CD4-positive, alpha-beta T cell treated with Interleukin-15 for 1 hour (primary cell): Measurements from ENCODE around the gene HLA-DMA.

ENCODE experiments used
- DNase-seq: peaks from one replicate; pipeline ENCODE4 v3.0.0-alpha.2; 2020

HLA-DMA gene

DNA sequence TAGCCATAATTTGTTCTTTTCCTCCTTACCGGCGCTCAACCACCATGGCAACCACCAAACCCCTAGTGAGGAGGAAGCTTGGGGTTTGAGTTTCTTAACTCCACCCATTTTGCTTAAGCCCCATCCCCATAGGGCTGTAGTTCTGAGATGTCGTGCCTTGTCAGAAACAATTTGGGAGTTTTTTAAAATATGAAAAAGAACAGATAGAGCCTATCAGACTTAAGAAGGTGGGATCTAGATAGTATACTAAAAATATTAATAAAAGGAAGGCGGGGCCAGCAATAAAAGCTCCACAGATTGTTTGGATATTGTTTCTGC, 21.1 kb upstream of the HLA-DMA start:
- DNase-seq: peak; percentile 37

GRCh38 chr6:32973144-32974015, 20.5 kb upstream of the HLA-DMA start:
- peak; percentile 81 for DNase-seq

DNA sequence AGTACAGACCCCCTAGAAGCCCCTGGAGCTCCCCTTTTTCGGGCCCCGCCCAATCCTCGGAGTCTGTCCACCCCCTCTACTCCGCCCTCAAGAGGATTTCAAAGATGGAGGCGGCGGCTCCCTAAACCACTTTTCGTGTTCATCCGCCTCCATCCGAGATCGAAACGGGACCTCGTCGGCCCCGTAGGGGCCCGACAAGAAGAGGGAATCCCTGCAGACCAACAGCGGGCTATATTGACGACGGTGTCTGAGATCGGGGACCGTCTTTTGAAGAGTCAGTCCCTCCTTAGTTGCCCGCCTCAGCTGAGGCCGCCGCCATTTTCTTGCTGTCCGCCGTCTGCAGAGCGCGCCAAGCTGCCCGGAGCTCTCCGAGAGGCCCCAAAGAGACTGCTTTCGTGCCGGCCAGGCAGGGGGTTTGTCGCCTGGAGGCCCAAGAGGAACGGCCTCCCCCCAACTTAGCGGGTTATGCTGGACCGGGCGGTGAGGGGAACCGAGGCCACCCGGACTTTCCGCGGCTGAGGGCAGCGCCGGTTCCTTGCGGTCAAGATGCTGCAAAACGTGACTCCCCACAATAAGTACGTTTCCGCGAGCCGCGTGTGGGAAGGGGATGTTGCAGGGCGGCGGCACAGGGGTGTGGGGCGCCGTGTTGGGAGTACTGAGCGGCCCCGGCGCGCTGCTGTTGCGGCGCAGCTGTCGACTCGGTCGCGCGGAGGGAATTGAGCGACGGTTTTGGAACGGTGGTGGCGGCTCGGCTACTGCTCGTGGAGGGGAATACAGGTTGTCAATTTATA, 19.7 kb upstream of the HLA-DMA start:
- peak; percentile 66 for DNase-seq

DNA sequence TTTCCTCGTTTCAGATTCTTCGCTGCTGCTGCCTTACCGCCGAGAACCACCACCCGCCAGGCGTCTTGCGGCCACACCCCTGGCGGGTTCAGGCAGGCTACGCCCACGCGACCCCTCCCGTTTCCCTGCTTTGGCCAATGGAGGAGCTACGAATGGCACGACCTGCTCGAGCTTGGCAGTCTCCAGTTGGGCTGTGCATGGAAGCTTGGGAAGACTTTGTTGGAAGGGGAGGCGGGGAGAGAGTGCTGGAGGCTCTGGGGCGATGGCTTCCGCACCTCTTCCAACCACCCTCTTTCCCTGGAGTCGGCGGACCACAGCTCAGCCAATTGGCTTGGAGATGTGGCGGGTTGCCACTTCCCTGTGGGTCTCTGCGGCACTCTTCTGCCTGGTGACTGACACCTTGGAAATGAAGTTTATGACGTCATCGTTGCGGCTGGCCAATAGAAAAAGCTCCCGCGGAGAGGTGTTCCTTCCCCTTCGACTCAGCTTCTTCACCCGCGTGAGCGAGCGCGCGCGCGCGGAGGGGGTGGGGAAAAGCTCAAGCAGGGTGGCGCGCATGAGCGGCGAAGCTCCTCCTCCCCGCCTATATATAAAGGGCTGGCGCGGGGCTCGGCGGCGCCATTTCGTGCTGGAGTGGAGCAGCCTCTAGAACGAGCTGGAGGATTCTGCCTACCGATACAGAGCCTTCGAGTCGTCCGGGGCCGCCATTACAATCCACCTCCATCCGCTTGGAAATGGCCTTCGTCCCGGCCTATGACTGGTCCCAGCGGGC, 18.9 kb upstream of the HLA-DMA start:
- DNase-seq: peak; percentile 100

DNA sequence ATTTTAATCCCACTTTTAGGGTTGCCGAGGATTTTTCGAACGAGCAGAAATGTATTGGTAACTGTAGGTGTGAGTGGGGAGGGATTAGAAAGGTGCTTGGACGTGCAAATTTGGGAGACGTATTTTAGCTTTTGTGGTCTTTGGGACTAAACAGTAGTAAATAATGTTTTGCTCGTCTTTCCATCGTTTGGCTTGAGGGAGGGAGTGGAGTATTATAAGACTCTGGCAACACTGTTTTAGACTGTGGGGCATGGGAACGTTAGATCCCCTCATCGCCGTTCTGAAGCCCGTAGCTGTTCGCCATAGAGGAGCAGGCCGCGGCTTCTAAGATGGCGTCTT, 18.3 kb upstream of the HLA-DMA start:
- no peak for DNase-seq

DNA sequence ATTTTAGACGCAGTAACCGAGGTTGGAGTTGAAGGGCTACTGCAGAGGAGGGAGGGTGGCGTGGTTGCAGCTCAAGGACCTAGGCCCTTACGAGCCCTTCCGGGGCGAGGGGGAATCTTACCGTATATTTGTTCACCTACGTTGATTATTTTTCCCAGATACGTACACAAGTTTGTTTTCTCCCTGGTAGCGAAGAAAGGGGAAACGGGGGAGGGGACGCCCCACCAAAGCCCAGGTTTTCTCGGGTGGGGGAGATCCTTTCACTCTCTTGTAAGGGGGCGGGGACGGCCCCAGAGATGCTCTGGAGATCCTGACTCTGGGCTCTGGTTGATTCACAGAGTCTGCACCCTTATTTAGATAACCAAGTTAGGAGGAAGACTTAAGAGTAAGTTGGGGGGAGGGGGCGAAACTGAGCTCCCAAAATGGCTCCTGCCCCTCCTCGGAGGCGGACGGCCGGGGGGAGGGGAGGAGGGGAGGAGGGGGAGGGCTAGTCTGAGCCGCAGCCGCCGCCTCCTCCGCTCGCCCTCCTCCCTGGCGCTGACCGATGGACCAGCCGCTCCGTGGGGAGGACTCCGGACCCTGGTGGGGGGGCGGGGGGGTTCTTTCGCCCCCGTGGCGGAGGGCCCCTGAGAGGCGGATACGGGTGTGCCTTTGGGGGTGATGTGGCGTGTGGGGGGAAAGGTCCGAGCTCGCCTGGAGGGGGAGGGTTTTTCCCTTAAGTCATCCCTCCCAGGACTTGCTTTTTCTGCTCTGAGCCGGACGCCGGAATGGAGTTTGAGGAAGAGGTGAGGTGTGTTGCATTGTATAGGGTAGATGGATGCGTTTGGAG, 17.7 kb upstream of the HLA-DMA start:
- peak; percentile 84 for DNase-seq

DNA sequence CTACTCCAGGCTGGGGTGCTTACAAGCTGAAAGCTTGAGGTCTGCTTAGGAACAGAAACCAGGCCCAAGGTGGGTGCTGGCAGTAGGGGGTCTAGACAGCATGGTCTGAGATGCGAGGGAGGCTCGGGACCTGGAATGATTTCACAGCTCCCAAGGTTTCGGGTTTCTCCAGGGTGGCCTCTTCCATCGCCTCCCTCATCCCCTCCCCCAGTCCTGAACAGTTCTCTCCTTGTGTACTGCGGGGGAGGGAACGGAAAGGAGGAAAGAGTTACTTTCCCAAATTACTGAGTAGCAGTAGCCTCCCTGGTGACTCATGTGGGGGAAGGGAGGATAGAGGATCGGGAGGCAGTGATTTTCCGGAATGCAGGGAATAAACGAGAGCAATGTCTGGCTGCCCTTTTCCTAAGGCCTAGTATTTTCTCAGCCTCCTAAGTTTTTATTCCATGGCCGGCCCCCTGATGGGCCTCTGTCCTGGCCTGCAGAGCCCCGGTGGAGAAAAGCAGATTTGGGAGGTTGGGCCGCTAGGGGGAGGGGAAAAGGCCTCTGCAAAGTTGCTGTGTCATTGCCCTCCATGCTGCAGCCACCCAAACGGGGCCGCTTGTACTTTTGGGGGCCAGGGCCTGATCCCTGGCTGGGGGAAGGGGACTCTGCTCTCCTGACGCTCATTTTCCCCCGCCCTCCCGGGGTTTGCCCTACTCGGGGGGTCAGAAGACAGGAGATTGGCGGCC, 17.0 kb upstream of the HLA-DMA start:
- DNase-seq: peak; percentile 72

- DNase-seq: peak; percentile 67
These were observed 16.2 kb upstream of the HLA-DMA start for GRCh38 chr6:32968867-32969684.

DNA sequence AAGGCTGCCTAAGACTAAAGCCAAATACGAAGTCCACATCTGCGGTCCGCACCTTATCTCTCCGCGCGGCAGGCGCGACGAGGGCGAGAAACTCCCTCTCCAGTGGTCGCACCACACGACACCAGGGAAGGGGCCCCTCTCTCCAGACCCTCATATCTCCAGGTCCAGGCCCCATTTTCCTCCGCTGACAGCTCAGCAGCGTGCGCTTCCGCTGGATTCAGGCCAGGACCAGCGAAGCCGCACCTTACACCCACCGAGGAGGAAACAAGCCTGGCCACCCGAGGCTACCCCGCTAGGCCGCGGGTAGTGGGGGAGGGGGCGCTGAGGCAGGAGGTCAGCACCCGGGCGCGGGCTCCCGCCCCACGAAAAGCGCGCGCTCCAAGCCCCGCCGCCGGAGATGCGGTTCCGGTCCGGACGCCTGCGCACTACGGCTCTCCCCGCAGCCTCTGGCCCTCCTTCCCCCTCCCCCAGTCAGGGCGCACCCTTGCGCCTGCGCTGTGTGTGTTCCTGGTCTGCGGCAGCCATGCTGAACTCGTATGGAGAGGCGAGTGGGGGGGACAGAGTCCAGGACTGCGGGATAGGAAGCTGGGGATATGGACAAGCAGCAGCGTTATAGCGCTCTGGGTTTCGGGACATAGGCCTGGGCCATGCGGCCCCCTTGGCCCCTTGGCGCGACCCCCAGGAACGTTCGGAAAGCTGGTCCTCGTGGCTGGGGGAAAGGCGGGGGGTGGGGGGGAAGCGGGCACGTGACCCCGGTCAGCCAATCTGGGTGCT, 15.4 kb upstream of the HLA-DMA start, which contains the start of gene BRD2:
BRD2 (plus strand) TSS at position 502 of the 774 bp plus-strand sequence. CDS start 4,305 bp downstream, outside the sequence.
- DNase-seq: peak; percentile 98

DNA sequence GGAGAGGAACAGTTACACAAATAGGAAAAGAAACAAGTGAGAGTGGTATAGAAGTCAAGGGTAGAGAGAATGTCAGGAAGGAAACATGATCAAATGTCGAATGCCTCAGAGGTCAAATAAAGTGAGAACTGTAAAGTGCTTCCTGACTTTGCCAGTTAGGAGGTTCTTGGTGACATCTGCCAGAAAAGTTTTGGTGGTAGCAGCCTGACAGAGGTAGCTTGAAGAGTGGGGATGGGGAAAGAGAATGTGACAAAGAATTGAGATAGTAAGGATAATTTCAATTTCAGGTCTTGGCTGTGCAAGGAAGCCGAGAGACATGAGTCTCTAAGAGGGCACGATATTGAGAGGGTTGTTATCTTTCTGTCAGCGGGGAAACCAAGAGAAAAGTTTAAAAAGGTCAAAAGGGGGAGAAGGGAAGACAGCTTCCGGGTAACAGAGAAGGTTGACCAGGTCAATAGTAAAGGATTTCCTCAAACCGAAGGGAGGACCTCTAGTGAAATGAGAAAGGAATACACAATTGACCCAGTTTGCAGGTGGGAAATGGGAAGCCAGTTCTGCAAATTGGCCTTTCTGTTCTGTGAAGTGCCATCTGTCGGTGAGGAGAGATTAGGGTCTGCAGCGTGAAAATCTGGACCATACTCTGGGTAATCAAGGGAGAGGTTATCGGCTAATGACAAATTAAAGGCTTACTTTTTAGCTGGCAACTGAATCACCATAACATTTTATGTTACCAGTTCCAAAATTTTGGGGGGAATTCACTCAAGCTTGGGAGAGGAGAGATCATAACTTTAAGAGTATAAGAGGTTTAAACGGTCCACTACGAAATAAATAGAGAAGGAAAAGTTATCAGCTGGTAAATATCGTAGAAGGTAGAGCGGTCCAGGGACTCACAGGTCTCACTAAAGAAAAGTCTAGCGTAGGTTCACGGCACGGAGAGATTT, 14.5 kb upstream of the HLA-DMA start:
- DNase-seq: peak; percentile 44

DNA sequence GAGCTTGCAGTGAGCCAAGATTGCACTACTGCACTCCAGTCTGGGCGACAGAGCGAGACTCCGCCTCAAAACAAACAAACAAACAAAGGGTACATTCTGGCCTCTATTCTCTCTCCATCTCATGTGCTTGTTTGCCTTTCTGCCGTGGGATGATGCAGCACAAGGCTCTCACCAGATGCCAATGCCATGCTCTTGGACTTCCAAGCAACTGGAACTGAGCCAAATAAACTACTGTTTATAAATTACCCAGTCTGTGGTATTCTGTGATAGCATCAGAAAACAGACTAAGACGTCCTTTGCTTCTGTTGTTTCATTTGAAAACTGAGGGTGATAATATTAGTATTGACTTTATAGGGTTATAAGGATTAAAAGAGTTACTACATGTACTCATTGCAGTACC, 11.9 kb upstream of the HLA-DMA start:
- DNase-seq: no peak

- DNase-seq: no peak
These were observed 11.0 kb upstream of the HLA-DMA start for GRCh38 chr6:32963866-32964265.

DNA sequence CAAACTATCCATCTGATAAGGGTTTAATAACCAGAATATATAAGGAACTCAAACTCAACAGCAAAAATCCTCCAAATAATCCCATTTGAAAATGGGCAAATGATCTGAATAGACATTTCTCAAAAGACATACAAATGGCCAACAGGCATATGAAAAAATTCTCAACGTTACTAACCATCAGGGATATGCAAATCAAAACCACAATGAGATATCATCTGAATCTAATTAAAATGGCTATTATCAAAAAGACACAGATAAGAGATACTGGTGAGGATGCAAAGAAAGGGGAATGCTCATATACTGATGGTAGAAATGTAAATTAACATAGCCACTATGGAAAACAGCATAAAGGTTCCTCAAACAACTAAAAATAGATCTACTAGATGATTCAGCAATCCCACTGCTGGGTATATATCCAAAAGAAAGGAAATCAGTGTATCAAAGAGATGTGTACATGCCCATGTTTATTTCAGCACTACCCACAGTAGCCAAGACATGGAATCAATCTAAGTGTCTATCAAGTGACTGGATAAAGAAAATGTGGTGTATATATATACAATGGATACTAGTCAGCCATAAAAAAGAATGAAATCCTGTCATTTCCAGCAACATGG, 9.4 kb upstream of the HLA-DMA start:
- no peak for DNase-seq

DNA sequence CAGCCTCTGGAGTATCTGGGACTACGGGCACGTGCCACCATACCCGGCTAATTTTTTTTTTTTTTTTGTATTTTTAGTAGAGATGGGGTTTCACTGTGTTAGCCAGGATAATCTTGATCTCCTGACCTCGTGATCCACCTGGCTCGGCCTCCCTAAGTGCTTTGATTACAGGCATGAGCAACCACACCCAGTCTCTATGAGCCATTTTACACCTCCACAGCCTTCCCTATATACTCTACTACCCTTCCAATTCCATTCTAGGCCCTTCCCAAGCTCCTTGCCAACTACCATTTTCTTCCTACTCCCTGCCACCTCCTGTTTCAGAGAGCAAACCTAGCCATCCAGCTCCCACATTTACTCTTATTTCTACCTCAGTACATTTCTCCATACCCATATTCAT, 7.7 kb upstream of the HLA-DMA start:
- DNase-seq: no peak

DNA sequence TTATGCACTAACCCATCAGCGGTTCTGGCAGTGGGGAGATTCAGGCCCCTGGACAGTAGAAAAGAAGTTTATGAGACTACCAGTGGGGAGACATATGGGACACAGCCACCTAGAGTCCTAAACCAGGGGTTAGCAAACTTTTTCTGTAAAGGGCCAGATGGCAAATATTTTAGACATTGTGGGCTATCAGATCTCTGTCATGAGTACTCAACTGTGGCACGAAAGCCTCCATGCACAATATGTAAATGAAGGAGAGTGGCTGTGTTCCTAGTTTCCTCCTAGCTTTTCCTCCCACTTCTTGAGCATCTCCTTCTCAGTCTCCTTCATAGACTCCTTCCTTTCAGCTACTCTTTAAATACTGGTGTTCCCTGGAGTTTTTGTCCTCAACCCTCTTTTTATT, 3.3 kb upstream of the HLA-DMA start:
- DNase-seq: no peak

- peak; percentile 41 for DNase-seq
These were observed 2.3 kb upstream of the HLA-DMA start for GRCh38 chr6:32954986-32955802.

- no peak for DNase-seq
These were observed 1.4 kb upstream of the HLA-DMA start for GRCh38 chr6:32954267-32954666.

GRCh38 chr6:32953775-32954174, 878 bp upstream of the HLA-DMA start:
- no peak for DNase-seq
